ENCODE data around the gene PDE4D.

The PDE4D gene

GRCh38 chr5:59279979-59280378 is 613.5 kb downstream of the PDE4D start:
- no peak for TF ChIP-seq POLR2AphosphoS5 (IDR thresholded peaks at IDR 0.05; ENCODE audit: low read depth, low read length)
- no peak for TF ChIP-seq TAF1 (IDR thresholded peaks at IDR 0.05; ENCODE audit: borderline replicate concordance, insufficient read depth, low read length)
- TF ChIP-seq REST (IDR thresholded peaks at IDR 0.05; ENCODE audit: insufficient read depth in 1 of 2, low read depth in 2 of 2, low read length in 2 of 2): no peak
- TF ChIP-seq FOXP2 (optimal IDR thresholded peaks at IDR 0.05; ENCODE audit: borderline replicate concordance, extremely low read depth, extremely low read length, insufficient read depth): no peak
- no peak for TF ChIP-seq SIN3A (IDR thresholded peaks at IDR 0.05; ENCODE audit: borderline replicate concordance, insufficient read depth, low read length)

DNA sequence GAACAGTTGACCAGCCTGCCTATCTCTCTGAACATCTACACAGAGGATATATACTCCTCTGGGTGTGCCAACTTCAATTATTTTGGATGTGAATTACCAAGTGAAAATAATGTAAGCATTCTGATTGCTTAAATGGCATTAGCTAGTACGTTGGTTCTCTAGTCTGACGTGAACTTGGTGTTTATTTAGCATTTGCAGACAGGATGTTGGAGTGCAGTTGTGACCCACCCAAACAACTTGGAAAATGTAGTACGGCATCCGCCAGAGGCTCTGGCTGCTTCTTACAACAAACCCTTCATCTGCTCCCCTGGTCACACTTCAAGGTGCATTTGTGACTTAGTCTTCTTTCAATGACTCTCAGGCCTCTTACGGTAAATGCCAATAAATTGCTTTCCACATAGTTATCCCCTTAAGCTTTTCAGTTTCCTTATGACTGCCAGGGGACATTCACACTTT is 616.6 kb downstream of the PDE4D start:
- TF ChIP-seq POLR2AphosphoS5 (IDR thresholded peaks at IDR 0.05; ENCODE audit: low read depth, low read length): no peak; the same call in 1 of the 2 replicates
- peak; percentile 78; the same call in 1 of the 2 replicates for TF ChIP-seq TAF1 (IDR thresholded peaks at IDR 0.05; ENCODE audit: borderline replicate concordance, insufficient read depth, low read length)
- TF ChIP-seq REST (IDR thresholded peaks at IDR 0.05; ENCODE audit: insufficient read depth in 1 of 2, low read depth in 2 of 2, low read length in 2 of 2): peak in 1 of 2 experiments; percentile 46; a peak in 1 of 4 replicates
- peak; percentile 93; the same call in 1 of the 2 replicates for TF ChIP-seq SIN3A (IDR thresholded peaks at IDR 0.05; ENCODE audit: borderline replicate concordance, insufficient read depth, low read length)
- peak; percentile 62 for TF ChIP-seq FOXP2 (optimal IDR thresholded peaks at IDR 0.05; ENCODE audit: borderline replicate concordance, extremely low read depth, extremely low read length, insufficient read depth)

DNA sequence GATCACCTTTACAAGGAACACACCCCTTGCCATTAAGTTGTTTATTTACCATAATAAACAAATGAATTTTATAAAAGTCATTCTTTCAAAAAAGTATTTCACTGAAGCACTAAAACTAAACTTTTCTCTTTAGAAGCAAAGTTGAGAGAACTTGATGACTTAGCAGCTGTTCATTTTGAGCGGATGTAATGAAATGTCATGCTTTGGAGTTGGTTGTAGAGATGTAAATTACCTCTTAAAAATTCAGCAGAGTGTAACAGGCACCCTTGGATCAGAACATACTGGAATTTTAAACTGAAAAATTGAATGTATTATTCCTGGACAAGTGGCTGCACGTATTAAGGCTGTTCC is 617.2 kb downstream of the PDE4D start:
- TF ChIP-seq SIN3A (IDR thresholded peaks at IDR 0.05; ENCODE audit: borderline replicate concordance, insufficient read depth, low read length) (no peak), FOXP2 (optimal IDR thresholded peaks at IDR 0.05; ENCODE audit: borderline replicate concordance, extremely low read depth, extremely low read length, insufficient read depth) (no peak), TAF1 (IDR thresholded peaks at IDR 0.05; ENCODE audit: borderline replicate concordance, insufficient read depth, low read length) (no peak), POLR2AphosphoS5 (IDR thresholded peaks at IDR 0.05; ENCODE audit: low read depth, low read length) (no peak), REST (IDR thresholded peaks at IDR 0.05; ENCODE audit: insufficient read depth in 1 of 2, low read depth in 2 of 2, low read length in 2 of 2) (no peak)

GRCh38 chr5:59275510-59276324 is 617.8 kb downstream of the PDE4D start:
- TF ChIP-seq POLR2AphosphoS5 (IDR thresholded peaks at IDR 0.05; ENCODE audit: low read depth, low read length) (no peak; the same call in 1 of the 2 replicates), SIN3A (IDR thresholded peaks at IDR 0.05; ENCODE audit: borderline replicate concordance, insufficient read depth, low read length) (peak; percentile 93), TAF1 (IDR thresholded peaks at IDR 0.05; ENCODE audit: borderline replicate concordance, insufficient read depth, low read length) (peak; percentile 60; the same call in 1 of the 2 replicates), FOXP2 (optimal IDR thresholded peaks at IDR 0.05; ENCODE audit: borderline replicate concordance, extremely low read depth, extremely low read length, insufficient read depth) (no peak)

DNA sequence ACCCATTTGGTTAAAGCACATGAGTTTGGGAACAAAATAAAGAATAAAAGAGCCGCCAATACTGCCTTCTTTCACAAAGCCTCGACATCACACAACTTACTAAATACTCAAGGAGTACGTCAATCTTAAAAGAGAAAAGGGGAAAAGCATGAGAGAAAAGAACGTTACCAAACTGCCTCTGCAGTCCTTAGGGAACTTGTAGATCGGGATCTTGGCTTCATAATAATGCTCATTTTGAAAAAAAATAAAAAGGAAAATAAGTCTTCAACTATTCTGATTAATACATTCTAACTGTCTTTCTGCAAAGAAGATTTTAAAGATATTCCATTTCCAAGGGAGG is 618.4 kb downstream of the PDE4D start:
- TF ChIP-seq POLR2AphosphoS5 (IDR thresholded peaks at IDR 0.05; ENCODE audit: low read depth, low read length) (no peak), FOXP2 (optimal IDR thresholded peaks at IDR 0.05; ENCODE audit: borderline replicate concordance, extremely low read depth, extremely low read length, insufficient read depth) (no peak), REST (IDR thresholded peaks at IDR 0.05; ENCODE audit: insufficient read depth in 1 of 2, low read depth in 2 of 2, low read length in 2 of 2) (no peak), TAF1 (IDR thresholded peaks at IDR 0.05; ENCODE audit: borderline replicate concordance, insufficient read depth, low read length) (0 out of 2 replicates have a peak, but pooled peaks have one; percentile 8), SIN3A (IDR thresholded peaks at IDR 0.05; ENCODE audit: borderline replicate concordance, insufficient read depth, low read length) (peak; percentile 4; the same call in 1 of the 2 replicates)
